A549 (cell line): Measurements from ENCODE around the gene SNX10. TPM values are rescaled to one million over a fixed set of nuclear protein-coding genes. Genes with fewer than 3 reads are reported as not detected.

ENCODE experiments used
- ATAC-seq, 2 experiments: fragments of 200-7000 bp in 1 of 2; fragments of >200 bp in 1 of 2; cut with Nextera tagmentation in 1 of 2; cut with Tn5 transposase in 1 of 2; 3 replicates each; pipeline versions ENCODE4 v1.8.0 to v1.9.1; 2018 to 2020; ENCODE audit warnings: mild to moderate bottlenecking in 1 of 2, moderate library complexity in 1 of 2
- CTCF ChIA-PET: fragments of 300-600 bp; sonication (Branson Sonifier 250); formaldehyde crosslinking; extraction: SDS; loops from one replicate; lab custom pipeline; 2021; ENCODE audit warnings: antibody characterized with exemption, inconsistent platforms; lab: Yijun Ruan, JAX
- POLR2A ChIA-PET: fragments of 350-600 bp; formaldehyde crosslinking; extraction: SDS; loops from one replicate; lab custom pipeline; 2021; ENCODE audit warnings: antibody characterized with exemption, inconsistent platforms; lab: Yijun Ruan, JAX
- DNase-seq, 2 experiments: peaks; one replicate each; pipeline versions ENCODE4 v3.0.0 to v3.0.0-alpha.2; 2011 to 2016; ENCODE audit warnings: low read depth in 1 of 2, low spot score in 1 of 2
- FAIRE-seq: peaks from 2 replicates; lab custom pipeline; 2011; peaks lifted over from hg19 to GRCh38; lab: Jason Lieb, UNC
- H3K27ac ChIP-seq, 2 experiments: fragments of >200 bp; sonication (Bioruptor Twin); formaldehyde crosslinking; 3 replicates each; pipeline ENCODE4 v1.5.1; 2016 to 2017
- H3K4me1 ChIP-seq: fragments of >200 bp; sonication (Bioruptor Twin); formaldehyde crosslinking; 3 replicates; pipeline ENCODE4 v1.6.1; 2016
- H3K4me2 ChIP-seq: fragments of >200 bp; sonication (Bioruptor Twin); formaldehyde crosslinking; 3 replicates; pipeline ENCODE4 v1.6.1; 2016
- H3K4me3 ChIP-seq: fragments of >200 bp; sonication (Bioruptor Twin); formaldehyde crosslinking; 3 replicates; pipeline ENCODE4 v1.5.1; 2016
- H3K9me3 ChIP-seq: fragments of >200 bp; sonication (Bioruptor Twin); formaldehyde crosslinking; 3 replicates; pipeline ENCODE4 v1.6.1; 2016
- BHLHE40 ChIP-seq: IDR thresholded peaks from 2 replicates; pipeline ENCODE4 v1.6.1; 2012; ENCODE audit warnings: low read depth, low read length, inconsistent platforms
- CEBPB ChIP-seq, 2 experiments: fragments of >200 bp in 1 of 2; sonication (Bioruptor Twin) in 1 of 2; formaldehyde crosslinking in 1 of 2; IDR thresholded peaks; 2 replicates each; pipeline ENCODE4 v1.6.1; 2012 to 2016
- CHD4 ChIP-seq: fragments of 200-600 bp; sonication (generic); IDR thresholded peaks from 2 replicates; pipeline ENCODE4 v1.6.1; 2016; ENCODE audit warnings: antibody characterized with exemption, mild to moderate bottlenecking, borderline replicate concordance
- CTCF ChIP-seq: fragments of >200 bp; sonication (Bioruptor Twin); formaldehyde crosslinking; IDR thresholded peaks from 3 replicates; pipeline ENCODE4 v1.5.1; 2016
- E2F6 ChIP-seq: IDR thresholded peaks from 2 replicates; pipeline ENCODE4 v1.6.1; 2012; ENCODE audit warnings: low read depth, borderline replicate concordance
- EHF ChIP-seq: fragments of 250-450 bp; sonication (Bioruptor Pico); IDR thresholded peaks from 2 replicates; pipeline ENCODE4 v1.5.0; 2020; ENCODE audit warnings: mild to moderate bottlenecking
- ESRRA ChIP-seq: fragments of 150-350 bp; IDR thresholded peaks from 2 replicates; pipeline ENCODE4 v1.6.1; 2014; ENCODE audit warnings: mild to moderate bottlenecking, low read length, borderline replicate concordance
- HDAC2 ChIP-seq: fragments of 200-600 bp; sonication (generic); IDR thresholded peaks from 2 replicates; pipeline ENCODE4 v1.6.1; 2016
- HES2 ChIP-seq: fragments of >200 bp; sonication (Bioruptor Twin); formaldehyde crosslinking; IDR thresholded peaks from 2 replicates; pipeline ENCODE4 v1.6.1; 2016
- HEYL ChIP-seq: fragments of 250-450 bp; sonication (Bioruptor Pico); IDR thresholded peaks from 2 replicates; pipeline ENCODE4 v1.8.0; 2021; ENCODE audit warnings: mild to moderate bottlenecking, moderate library complexity
- HOXB5 ChIP-seq: fragments of 250-450 bp; sonication (Bioruptor Pico); IDR thresholded peaks from 2 replicates; pipeline ENCODE4 v1.5.0; 2020; ENCODE audit warnings: mild to moderate bottlenecking, moderate library complexity
- KDM1A ChIP-seq: fragments of 200-600 bp; sonication (generic); IDR thresholded peaks from 2 replicates; pipeline ENCODE4 v1.6.1; 2016; ENCODE audit warnings: low read depth, mild to moderate bottlenecking
- KDM5A ChIP-seq: fragments of 200-600 bp; sonication (generic); IDR thresholded peaks from 2 replicates; pipeline ENCODE4 v1.6.1; 2016; ENCODE audit warnings: antibody characterized with exemption, mild to moderate bottlenecking
- MAX ChIP-seq: IDR thresholded peaks from 2 replicates; pipeline ENCODE4 v1.6.1; 2012
- NPAS2 ChIP-seq: fragments of 250-450 bp; sonication (Bioruptor Pico); IDR thresholded peaks from 2 replicates; pipeline ENCODE4 v1.8.0; 2022; ENCODE audit warnings: mild to moderate bottlenecking, moderate library complexity, borderline replicate concordance
- NR3C1 ChIP-seq: fragments of >200 bp; sonication (Bioruptor Twin); formaldehyde crosslinking; IDR thresholded peaks from 3 replicates; pipeline ENCODE4 v1.6.1; 2017
- POLR2A ChIP-seq: IDR thresholded peaks from 2 replicates; pipeline ENCODE4 v1.6.1; 2012; ENCODE audit warnings: mild to moderate bottlenecking, low read length
- REST ChIP-seq: fragments of 200-600 bp; sonication (generic); IDR thresholded peaks from 2 replicates; pipeline ENCODE4 v1.6.1; 2016; ENCODE audit warnings: antibody characterized with exemption, mild to moderate bottlenecking, moderate library complexity
- RNF2 ChIP-seq: fragments of 200-600 bp; sonication (generic); IDR thresholded peaks from 2 replicates; pipeline ENCODE4 v1.6.1; 2016; ENCODE audit warnings: low read depth, mild to moderate bottlenecking, antibody characterized with exemption, moderate library complexity, borderline replicate concordance
- TFCP2L1 ChIP-seq: fragments of 250-450 bp; sonication (Bioruptor Pico); IDR thresholded peaks from 2 replicates; pipeline ENCODE4 v1.5.0; 2021; ENCODE audit warnings: mild to moderate bottlenecking
- USF2 ChIP-seq: fragments of 450-650 bp; IDR thresholded peaks from 2 replicates; pipeline ENCODE4 v1.6.1; 2014; ENCODE audit warnings: antibody characterized with exemption
- ZC3H11A ChIP-seq: fragments of 450-650 bp; IDR thresholded peaks from 2 replicates; pipeline ENCODE4 v1.6.1; 2014; ENCODE audit warnings: antibody characterized with exemption, mild to moderate bottlenecking
- WGBS: methylation state at CpG from one replicate; pipeline ENCODE4 v1.1.6; 2017; ENCODE audit errors: missing lambda C conversion rate; 5-methylcytosine and 5-hydroxymethylcytosine counted together
- polyA plus RNA-seq, 4 experiments: library from polyadenylated mRNA; depleted of rRNA in 3 of 4; stranded (reverse); fragments of >200 nt; fragmentation: RNase III in 1 of 4; extraction: RNeasy Plus Mini Kit Qiagen cat#74134 plus additional on column Dnase treatment in 1 of 4; gene quantifications; 2 replicates in 3 of 4; 3 replicates in 1 of 4; pipeline ENCODE4 v1.2.3, GENCODE V29; 2011 to 2017

SNX10 gene
- polyA plus RNA-seq, 2 of the 4 experiments (the other 2 are of a cell fraction): 4.5 to 12.6 TPM

GRCh38 chr7:26292768-26293560 is 1.3 kb downstream of the SNX10 start:
- ChIA-PET POLR2A (no interaction called here), CTCF (interaction anchor here (0.8 to 1.3 kb wide), 4 partner anchors 9 to 200 kb away, joined by 3 read pairs; no protein-coding TSS in a partner anchor)
- FAIRE-seq (no peak), DNase-seq (no peak), ATAC-seq (peak in 1 of 2 experiments; percentile 15; a peak in 3 of 6 replicates)
- 93% methylated on average over 11 of the region's 11 CpGs for WGBS
- Histone ChIP-seq H3K4me2 (peak overlapping the region; percentile 77), H3K4me1 (0 out of 3 replicates have a peak, but pooled peaks cover 4% of the 10 kb centered on the region), H3K4me3 (no peak overlapping the region; the same call in 2 of the 3 replicates), H3K27ac (no peak overlapping the region), H3K9me3 (no peaks in the 10 kb centered on the region)
- TF ChIP-seq E2F6 (no peak), RNF2 (no peak), POLR2A (no peak), BHLHE40 (no peak), MAX (no peak), HDAC2 (no peak), HES2 (no peak), ZC3H11A (no peak), KDM1A (no peak), HEYL (CRISPR knock-in tag) (no peak), USF2 (no peak)

- ATAC-seq (no peak), DNase-seq (no peak), FAIRE-seq (no peak)
- H3K27ac ChIP-seq: no peak overlapping the region
- H3K4me3 ChIP-seq: no peak overlapping the region
- TF ChIP-seq CTCF (no peak), CEBPB (IDR thresholded peaks at IDR 0.05) (no peak), RNF2 (no peak), REST (no peak), HOXB5 (CRISPR knock-in tag) (no peak), CHD4 (no peak), USF2 (no peak), NPAS2 (no peak), HES2 (no peak), ESRRA (no peak), KDM5A (no peak), EHF (no peak), HEYL (CRISPR knock-in tag) (no peak), NR3C1 (no peak), TFCP2L1 (CRISPR knock-in tag) (no peak)
- 0 out of 3 replicates have a peak, but pooled peaks cover 4% of the 10 kb centered on the region for H3K4me1 ChIP-seq
- 83% methylated on average over 6 of the region's 6 CpGs for WGBS
- H3K9me3 ChIP-seq: no peaks in the 10 kb centered on the region
- ChIA-PET CTCF (interaction anchor here (0.8 to 1.3 kb wide), 7 partner anchors 8 to 215 kb away, joined by 3 to 6 read pairs (median 3); no protein-coding TSS in a partner anchor), POLR2A (no interaction called here)
- no peak overlapping the region for H3K4me2 ChIP-seq
Measured at GRCh38 chr7:26293569-26294308, 2.1 kb downstream of the SNX10 start.
